Activated CD4-positive, alpha-beta T cell treated with anti-CD3 and anti-CD28 coated beads, Interleukin-2, amount 10 ng/mL, durations not matched to agents 24 days and 14 days (primary cell): ENCODE results near the gene METTL17. TPM values are rescaled to one million over a fixed set of nuclear protein-coding genes. Genes with fewer than 3 reads are reported as not detected.
"Not testable (repeated sequence)": the region's sequence is repeated elsewhere in the genome, so short reads cannot be mapped to it uniquely, and the experiment has no call there.

Experiments
- DNase-seq: peaks from one replicate; pipeline ENCODE4 v3.0.0; 2022
- H3K27ac Mint-ChIP-seq: one replicate; pipeline ENCODE4 v1.8.0; 2022; ENCODE audit warnings: mild to moderate bottlenecking, mixed read lengths
- H3K27me3 Mint-ChIP-seq: one replicate; pipeline ENCODE4 v1.8.0; 2022; ENCODE audit warnings: mixed read lengths
- H3K36me3 Mint-ChIP-seq: one replicate; pipeline ENCODE4 v1.8.0; 2022; ENCODE audit warnings: low read depth, mild to moderate bottlenecking, mixed read lengths
- H3K4me1 Mint-ChIP-seq: one replicate; pipeline ENCODE4 v1.8.0; 2021; ENCODE audit warnings: mixed read lengths
- H3K4me3 Mint-ChIP-seq: one replicate; pipeline ENCODE4 v1.8.0; 2022; ENCODE audit warnings: mild to moderate bottlenecking, moderate library complexity, mixed read lengths
- H3K9me3 Mint-ChIP-seq: one replicate; pipeline ENCODE4 v1.8.0; 2021; ENCODE audit warnings: mixed read lengths
- intact Hi-C: fragments of 100-400 bp; cut with micrococcal nuclease; formaldehyde crosslinking; loops from one replicate; pipeline ENCODE4 v1.15.1; 2023
- total RNA-seq: library from RNA; stranded (reverse); gene quantifications from 2 replicates; pipeline ENCODE4 v1.2.3, GENCODE V29; 2022

METTL17 gene
- total RNA-seq, 1 donor from 2014 or later = 99.1 TPM

- H3K27me3 Mint-ChIP-seq = peaks cover 37% of the 10 kb centered on the region
- H3K4me3 Mint-ChIP-seq = no peak overlapping the region
- intact Hi-C loops = no loop called here
- no peaks in the 10 kb centered on the region for H3K9me3 Mint-ChIP-seq
- H3K4me1 Mint-ChIP-seq = peaks cover 4% of the 10 kb centered on the region
- no peak overlapping the region for H3K27ac Mint-ChIP-seq
- H3K36me3 Mint-ChIP-seq = no peaks in the 10 kb centered on the region
- DNase-seq = no peak
Observed at GRCh38 chr14:20976291-20976690, 13.5 kb upstream of the METTL17 start.

DNA sequence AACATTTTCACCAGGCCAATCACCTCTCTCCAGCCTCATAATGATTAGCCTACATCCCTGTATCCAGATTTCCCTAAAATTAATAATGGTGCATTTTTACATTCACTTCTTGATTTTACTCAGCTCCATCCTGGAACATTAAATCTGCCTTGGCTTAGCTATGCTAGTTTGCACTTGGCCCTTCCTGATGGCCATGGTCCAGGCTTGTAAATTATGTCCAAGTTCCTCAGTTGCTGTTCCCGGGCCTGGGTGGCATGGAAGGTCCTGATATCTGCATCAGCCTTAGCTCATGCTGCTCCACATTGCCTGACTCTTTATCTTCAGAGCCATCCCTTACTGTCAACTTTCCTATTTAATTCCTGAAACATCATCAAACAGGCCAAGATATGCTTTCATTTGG lies 11.1 kb upstream of the METTL17 start:
- no peak for DNase-seq
- Mint-ChIP-seq H3K4me1 (no peaks in the 10 kb centered on the region), H3K27ac (no peak overlapping the region), H3K4me3 (no peak overlapping the region), H3K36me3 (no peaks in the 10 kb centered on the region), H3K9me3 (no peaks in the 10 kb centered on the region), H3K27me3 (peaks cover 23% of the 10 kb centered on the region)
- intact Hi-C loops = no loop called here

- no peaks in the 10 kb centered on the region for H3K9me3 Mint-ChIP-seq
Observed at GRCh38 chr14:20980906-20981305, 8.9 kb upstream of the METTL17 start.

GRCh38 chr14:20982646-20983369 lies 7.0 kb upstream of the METTL17 start:
- Mint-ChIP-seq H3K9me3 (no peaks in the 10 kb centered on the region), H3K4me1 (no peaks in the 10 kb centered on the region), H3K27ac (no peak overlapping the region), H3K36me3 (no peaks in the 10 kb centered on the region), H3K4me3 (no peak overlapping the region), H3K27me3 (peaks cover 22% of the 10 kb centered on the region)
- DNase-seq = no peak
- intact Hi-C loops = no loop called here

More at GRCh38 chr14:20980906-20981305, 8.9 kb upstream of the METTL17 start:
- Mint-ChIP-seq H3K36me3 (no peaks in the 10 kb centered on the region), H3K27me3 (peaks cover 22% of the 10 kb centered on the region), H3K4me1 (no peaks in the 10 kb centered on the region), H3K27ac (no peak overlapping the region), H3K4me3 (no peak overlapping the region)
- DNase-seq = no peak
- intact Hi-C loops = no loop called here

- peaks cover 13% of the 10 kb centered on the region for H3K27me3 Mint-ChIP-seq
- H3K36me3 Mint-ChIP-seq, H3K27ac Mint-ChIP-seq, intact Hi-C loops, H3K4me1 Mint-ChIP-seq, H3K9me3 Mint-ChIP-seq, H3K4me3 Mint-ChIP-seq, DNase-seq: not testable (repeated sequence)
Observed at GRCh38 chr14:20985650-20986049, 4.1 kb upstream of the METTL17 start.

DNA sequence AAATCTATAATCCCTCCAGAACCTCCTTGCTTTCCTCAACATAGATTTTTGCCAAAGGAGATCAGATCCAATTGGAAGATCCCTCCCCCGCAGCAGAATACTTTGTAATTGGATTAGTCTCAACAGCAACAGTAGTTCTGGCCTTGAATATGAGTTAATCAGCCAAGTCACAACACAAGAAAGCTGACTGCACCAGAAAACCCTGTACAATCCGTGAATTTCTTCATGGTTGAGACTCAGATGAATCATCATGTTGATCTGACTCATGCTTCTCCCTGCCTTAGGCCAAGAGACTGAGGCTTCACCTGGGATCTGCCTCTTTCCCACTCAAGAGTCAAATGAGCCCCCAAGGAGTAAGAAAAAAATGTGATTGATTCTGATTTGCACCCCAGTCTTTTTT lies 3.0 kb upstream of the METTL17 start:
- no peak for DNase-seq
- peaks cover 10% of the 10 kb centered on the region for H3K27me3 Mint-ChIP-seq
- peaks cover 5% of the 10 kb centered on the region for H3K36me3 Mint-ChIP-seq
- H3K4me3 Mint-ChIP-seq = no peak overlapping the region
- H3K27ac Mint-ChIP-seq = no peak overlapping the region
- intact Hi-C loops = no loop called here
- peaks cover 15% of the 10 kb centered on the region for H3K4me1 Mint-ChIP-seq
- no peaks in the 10 kb centered on the region for H3K9me3 Mint-ChIP-seq

DNA sequence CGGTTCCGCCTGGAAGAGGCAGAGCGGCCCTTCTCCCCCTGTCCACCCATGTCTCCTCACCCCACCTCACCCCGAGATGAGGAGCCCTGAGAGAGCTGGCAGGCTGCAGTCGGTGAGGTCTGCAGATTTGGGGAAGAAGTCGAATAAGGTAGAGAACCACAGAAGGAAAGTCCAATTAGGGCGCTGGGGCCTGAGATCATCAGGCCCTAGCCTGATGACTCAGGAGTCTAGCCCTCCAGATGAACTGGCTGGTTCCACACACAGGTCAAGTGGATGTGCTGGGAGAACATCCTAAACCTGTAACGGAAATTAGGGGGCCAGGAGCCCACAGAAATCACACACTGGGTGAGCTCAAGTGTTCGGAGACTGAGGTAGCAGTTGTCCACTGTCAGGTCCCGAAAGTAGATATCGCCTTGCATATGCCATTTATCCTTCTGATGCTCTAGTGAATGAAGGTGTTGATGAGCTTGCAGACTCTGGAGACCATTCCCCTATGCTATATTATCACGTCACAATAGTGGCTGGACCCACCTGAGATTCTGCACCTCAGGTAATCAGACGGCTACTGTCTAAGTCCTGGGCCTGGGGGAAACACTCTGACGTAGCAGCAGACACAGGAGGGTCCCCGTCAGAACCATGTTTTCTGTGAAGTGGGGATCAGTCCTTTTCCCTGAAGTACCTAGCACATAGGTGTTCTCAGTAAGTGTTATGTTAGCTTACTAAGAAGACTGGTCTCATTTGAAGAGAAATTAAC lies 886 bp upstream of the METTL17 start:
- Mint-ChIP-seq H3K4me1 (peaks cover 23% of the 10 kb centered on the region), H3K27ac (peak overlapping the region; percentile 45)

DNA sequence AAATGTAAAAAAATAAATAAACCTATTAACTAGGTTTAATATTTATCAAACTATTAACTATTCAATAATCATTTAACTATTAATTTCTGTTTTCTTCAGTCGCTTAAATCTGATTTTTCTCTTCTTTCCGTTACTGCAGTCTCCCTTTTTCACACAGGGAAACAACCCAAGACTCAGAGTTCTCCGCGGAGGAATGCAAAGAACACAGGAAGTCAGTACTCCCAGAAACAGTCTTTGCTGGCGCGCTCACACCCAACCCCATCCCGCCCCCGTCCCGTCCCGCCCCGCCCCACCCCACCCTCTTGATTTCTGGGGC lies 351 bp upstream of the METTL17 start:
- intact Hi-C loops = loop anchor here (1.0 kb wide), 1 partner anchor 18 kb away; no protein-coding TSS in a partner anchor
- no peaks in the 10 kb centered on the region for H3K9me3 Mint-ChIP-seq
- peak overlapping the region; percentile 87 for H3K27ac Mint-ChIP-seq
- H3K27me3 Mint-ChIP-seq = no peaks in the 10 kb centered on the region
- peaks cover 23% of the 10 kb centered on the region for H3K36me3 Mint-ChIP-seq
- H3K4me3 Mint-ChIP-seq = peak overlapping the region; percentile 96
- no peak for DNase-seq
- H3K4me1 Mint-ChIP-seq = peaks cover 23% of the 10 kb centered on the region

More for the DNA sequence above, 886 bp upstream of the METTL17 start:
- DNase-seq = no peak
- Mint-ChIP-seq H3K4me3 (peak overlapping the region; percentile 58), H3K9me3 (no peaks in the 10 kb centered on the region), H3K27me3 (peaks cover 4% of the 10 kb centered on the region), H3K36me3 (peaks cover 19% of the 10 kb centered on the region)
- intact Hi-C loops = loop anchor here (1.0 kb wide), 1 partner anchor 18 kb away; no protein-coding TSS in a partner anchor

DNA sequence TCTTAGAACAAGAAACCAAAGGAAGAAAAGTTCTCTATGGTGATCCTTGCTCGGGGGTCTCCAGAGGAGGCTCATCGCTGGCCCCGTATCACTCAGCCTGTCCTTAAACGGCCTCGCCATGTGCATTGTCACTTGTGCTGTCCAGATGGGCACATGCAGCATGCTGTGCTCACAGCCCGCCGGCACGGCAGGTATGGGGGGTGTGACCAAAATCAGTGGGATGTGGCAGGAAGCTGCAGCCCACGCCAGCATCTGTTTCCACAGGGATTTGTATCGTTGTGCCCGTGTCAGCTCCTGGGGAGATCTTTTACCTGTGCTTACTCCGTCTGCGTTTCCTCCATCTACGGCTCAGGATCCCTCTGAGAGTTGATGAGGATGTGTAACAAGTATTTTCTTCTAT lies 6.7 kb downstream of the METTL17 start:
- intact Hi-C loops = no loop called here
- H3K4me1 Mint-ChIP-seq = peaks cover 12% of the 10 kb centered on the region
- peaks cover 48% of the 10 kb centered on the region for H3K36me3 Mint-ChIP-seq
- H3K9me3 Mint-ChIP-seq = no peaks in the 10 kb centered on the region
- H3K27me3 Mint-ChIP-seq = no peaks in the 10 kb centered on the region
- H3K27ac Mint-ChIP-seq = no peak overlapping the region
- no peak for DNase-seq
- no peak overlapping the region for H3K4me3 Mint-ChIP-seq

- Mint-ChIP-seq H3K27me3 (no peaks in the 10 kb centered on the region), H3K36me3 (peaks cover 43% of the 10 kb centered on the region), H3K27ac (no peak overlapping the region), H3K4me1 (peaks cover 6% of the 10 kb centered on the region), H3K9me3 (no peaks in the 10 kb centered on the region), H3K4me3 (no peak overlapping the region)
- intact Hi-C loops = no loop called here
- DNase-seq = no peak
Observed at GRCh38 chr14:20997115-20997514, 7.3 kb downstream of the METTL17 start.

DNA sequence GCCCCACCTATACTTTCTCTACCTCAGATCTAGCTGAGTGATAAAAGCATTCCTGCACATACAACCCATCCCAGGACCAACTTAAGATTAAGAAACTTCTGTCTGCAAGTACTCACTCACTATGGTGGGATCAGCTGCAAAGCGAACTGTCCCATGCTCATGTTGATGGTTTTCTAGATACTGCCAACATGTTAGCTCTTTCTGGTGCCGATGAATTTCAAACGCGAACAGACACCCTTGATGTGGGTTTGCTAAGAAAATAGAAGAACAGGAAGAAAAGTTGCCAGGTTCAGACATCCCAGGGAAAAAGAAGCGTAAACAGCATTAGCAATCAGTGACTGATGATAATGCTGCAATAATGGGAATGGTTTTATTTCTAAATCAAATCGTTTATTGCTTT lies 7.8 kb downstream of the METTL17 start:
- H3K27me3 Mint-ChIP-seq = no peaks in the 10 kb centered on the region
- H3K36me3 Mint-ChIP-seq = peaks cover 40% of the 10 kb centered on the region
- no peak for DNase-seq
- intact Hi-C loops = no loop called here
- H3K9me3 Mint-ChIP-seq = no peaks in the 10 kb centered on the region
- H3K4me3 Mint-ChIP-seq = no peak overlapping the region
- H3K27ac Mint-ChIP-seq = no peak overlapping the region
- H3K4me1 Mint-ChIP-seq = peaks cover 5% of the 10 kb centered on the region

DNA sequence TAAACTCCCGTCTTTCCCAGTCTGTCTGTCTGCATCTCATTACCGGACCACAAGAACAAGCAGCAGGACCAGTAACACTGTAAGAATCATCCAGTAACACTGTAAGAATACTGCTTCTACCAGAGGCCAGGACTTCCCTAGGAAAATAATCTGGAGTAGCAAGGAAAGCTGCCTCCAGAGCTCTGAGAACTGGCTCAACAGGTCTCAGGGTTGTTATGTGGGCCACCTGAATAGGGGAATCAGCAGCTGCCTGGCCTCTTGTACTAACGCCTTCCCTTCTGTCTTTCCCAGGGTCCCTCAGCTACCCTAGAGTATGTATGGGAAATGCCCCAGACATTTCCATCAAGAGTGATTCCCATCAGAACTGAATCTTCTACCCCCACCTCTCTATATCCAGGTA lies 8.4 kb downstream of the METTL17 start:
- Mint-ChIP-seq H3K27ac (no peak overlapping the region), H3K27me3 (no peaks in the 10 kb centered on the region), H3K36me3 (peaks cover 36% of the 10 kb centered on the region), H3K9me3 (no peaks in the 10 kb centered on the region), H3K4me3 (no peak overlapping the region), H3K4me1 (peaks cover 2% of the 10 kb centered on the region)
- intact Hi-C loops = no loop called here
- DNase-seq = no peak

GRCh38 chr14:20998674-20999366 lies 9.0 kb downstream of the METTL17 start, which contains the start of gene SLC39A2:
SLC39A2 (plus strand) TSS chr14:20999293; CDS start chr14:20999447, 154 bp downstream.
- Mint-ChIP-seq H3K27ac (no peak within 1 kb of the TSS), H3K4me1 (peaks cover 2% of the 10 kb centered on the region), H3K4me3 (no peak within 1 kb of the TSS), H3K27me3 (no peaks in the 10 kb centered on the region), H3K9me3 (no peaks in the 10 kb centered on the region), H3K36me3 (peaks cover 33% of the 10 kb centered on the region)
- intact Hi-C loops = no loop called here
- DNase-seq = no peak

DNA sequence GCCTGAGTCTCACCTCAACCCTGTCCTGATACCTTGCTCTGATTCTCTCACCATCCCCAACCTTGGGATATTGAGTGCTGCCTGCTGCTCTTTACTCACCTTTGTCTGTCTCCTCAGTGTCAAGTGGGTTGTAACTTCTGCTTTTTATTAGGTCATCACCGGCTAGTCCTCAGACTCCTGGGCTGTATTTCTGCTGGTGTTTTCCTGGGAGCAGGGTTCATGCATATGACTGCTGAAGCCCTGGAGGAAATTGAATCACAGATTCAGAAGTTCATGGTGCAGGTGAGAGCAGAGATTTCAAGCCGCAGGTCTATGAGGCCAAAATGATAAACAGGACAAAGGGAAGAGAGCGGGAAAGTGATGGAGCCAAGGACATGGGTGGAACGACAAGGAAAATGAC lies 9.8 kb downstream of the METTL17 start:
- Mint-ChIP-seq H3K4me3 (no peak overlapping the region), H3K9me3 (no peaks in the 10 kb centered on the region), H3K36me3 (peaks cover 27% of the 10 kb centered on the region), H3K27me3 (no peaks in the 10 kb centered on the region), H3K4me1 (peaks cover 2% of the 10 kb centered on the region), H3K27ac (no peak overlapping the region)
- intact Hi-C loops = no loop called here
- DNase-seq = no peak
